ENCODE measurements around the gene SCARF2.
"Not testable (repeated sequence)": the region's sequence is repeated elsewhere in the genome, so short reads cannot be mapped to it uniquely, and the experiment has no call there.

SCARF2 gene

DNA sequence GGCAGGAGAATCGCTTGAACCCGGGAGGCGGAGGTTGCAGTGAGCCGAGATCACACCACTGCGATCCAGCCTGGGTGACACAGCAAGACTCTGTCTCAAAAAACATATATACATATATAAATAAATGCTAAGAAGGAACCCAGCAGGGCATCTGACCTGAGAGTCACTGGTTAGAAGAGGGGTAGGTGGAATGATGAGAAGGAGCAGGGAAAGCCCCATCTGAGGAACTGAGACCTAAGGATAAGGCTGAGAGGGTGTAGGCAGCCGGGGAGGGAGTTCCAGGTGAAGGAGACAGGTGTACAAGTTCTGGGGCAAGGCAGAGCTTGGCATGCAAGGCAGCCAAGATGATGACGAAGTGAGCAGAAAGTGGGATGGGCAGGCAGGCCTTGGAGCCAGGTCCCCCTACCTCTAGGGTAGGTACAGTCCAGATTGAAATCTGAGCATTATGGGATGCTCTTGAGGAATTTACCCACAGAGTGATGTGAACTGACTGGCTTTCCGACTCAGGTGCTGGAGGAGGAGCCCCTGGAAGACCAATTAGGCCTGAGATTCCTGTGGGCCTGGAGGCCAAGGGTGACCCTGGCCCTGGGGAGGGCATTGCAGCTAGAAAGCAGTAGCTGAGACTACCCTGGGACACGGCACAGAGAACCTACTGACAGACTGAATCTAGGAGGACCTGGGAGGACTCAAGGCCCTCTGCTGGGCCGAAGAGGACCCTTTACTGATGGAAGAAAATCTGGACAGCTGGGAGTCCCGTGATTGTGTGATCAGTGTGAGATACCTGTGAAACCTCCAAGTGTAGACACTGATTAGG, 35.2 kb upstream of the SCARF2 start:
- no CpG with 5 or more reads among the region's 11 CpGs for WGBS (ENCODE audit: insufficient coverage, insufficient read length)
- Histone ChIP-seq H3K4me1 (ENCODE audit: control insufficient read depth, insufficient read depth, low read length) (no peaks in the 10 kb centered on the region), H3K36me3 (ENCODE audit: control insufficient read depth, insufficient read depth, low read length) (no peaks in the 10 kb centered on the region), H3K27ac (ENCODE audit: low read length) (no peak overlapping the region), H3K27me3 (ENCODE audit: control insufficient read depth, insufficient read depth, low read length) (no peaks in the 10 kb centered on the region), H3K4me3 (ENCODE audit: low read length) (no peak overlapping the region), H3K9me3 (ENCODE audit: control insufficient read depth, insufficient read depth, low read length) (no peaks in the 10 kb centered on the region)
- no peak for DNase-seq (ENCODE audit: low read depth, low spot score)

DNA sequence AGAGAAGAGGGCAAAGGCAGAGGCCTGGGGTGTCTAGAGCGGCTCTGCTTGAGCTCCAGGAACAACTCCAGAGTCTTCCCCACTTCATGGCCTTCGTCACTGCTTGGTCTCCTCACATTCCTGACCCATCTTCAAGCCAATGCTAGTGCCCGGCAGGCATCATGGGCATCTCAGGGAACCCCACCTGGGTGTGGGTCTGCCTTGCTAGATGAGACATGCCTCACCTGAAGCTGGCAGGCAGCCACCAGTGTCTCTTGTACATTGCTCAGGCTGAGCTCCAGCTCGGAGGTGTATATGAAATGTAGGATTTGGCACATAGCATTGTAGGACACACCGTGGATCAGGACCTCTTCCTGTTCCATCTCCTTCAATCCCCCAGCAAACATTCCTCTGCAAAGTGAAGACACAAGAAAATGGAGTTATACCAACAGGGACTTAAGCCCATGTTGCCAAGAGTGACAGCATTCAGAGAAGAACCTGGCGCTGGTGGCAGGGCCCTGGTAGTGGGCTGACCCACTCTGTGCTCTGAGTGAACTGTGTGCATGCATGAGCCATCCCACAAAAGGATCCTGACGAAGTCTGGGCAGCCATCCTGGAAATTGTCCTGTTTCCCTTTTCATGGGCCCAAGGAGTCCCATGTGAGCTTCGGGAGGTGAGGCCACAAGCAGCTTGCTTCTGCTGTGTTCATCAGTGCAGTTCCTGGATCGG, 33.7 kb upstream of the SCARF2 start:
- DNase-seq (ENCODE audit: low read depth, low spot score) = no peak
- Histone ChIP-seq H3K4me1 (ENCODE audit: control insufficient read depth, insufficient read depth, low read length) (no peaks in the 10 kb centered on the region), H3K9me3 (ENCODE audit: control insufficient read depth, insufficient read depth, low read length) (no peaks in the 10 kb centered on the region), H3K36me3 (ENCODE audit: control insufficient read depth, insufficient read depth, low read length) (no peaks in the 10 kb centered on the region), H3K4me3 (ENCODE audit: low read length) (no peak overlapping the region), H3K27me3 (ENCODE audit: control insufficient read depth, insufficient read depth, low read length) (no peaks in the 10 kb centered on the region), H3K27ac (ENCODE audit: low read length) (no peak overlapping the region)
- no CpG with 5 or more reads among the region's 9 CpGs for WGBS (ENCODE audit: insufficient coverage, insufficient read length)

DNA sequence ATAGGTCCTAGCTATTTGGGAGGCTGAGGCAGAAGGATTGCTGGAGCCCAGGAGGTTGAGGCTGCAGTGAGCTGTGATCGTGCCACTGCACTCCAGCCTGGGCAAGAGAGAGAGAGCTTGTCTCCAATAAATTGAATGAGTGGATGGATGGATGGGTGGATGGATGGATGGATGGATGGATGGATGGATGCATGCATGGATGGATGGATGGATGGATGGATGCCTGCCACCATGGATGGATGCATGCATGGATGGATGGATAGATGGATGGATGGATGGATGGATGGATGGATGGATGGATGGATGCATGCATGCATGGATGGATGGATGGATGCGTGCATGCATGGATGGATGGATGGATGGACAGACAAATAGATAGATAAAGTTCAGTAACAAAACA, 32.9 kb upstream of the SCARF2 start:
- not testable (repeated sequence) for H3K27ac ChIP-seq (ENCODE audit: low read length); H3K4me3 ChIP-seq (ENCODE audit: low read length); H3K4me1 ChIP-seq (ENCODE audit: control insufficient read depth, insufficient read depth, low read length); H3K9me3 ChIP-seq (ENCODE audit: control insufficient read depth, insufficient read depth, low read length); H3K27me3 ChIP-seq (ENCODE audit: control insufficient read depth, insufficient read depth, low read length); H3K36me3 ChIP-seq (ENCODE audit: control insufficient read depth, insufficient read depth, low read length); DNase-seq (ENCODE audit: low read depth, low spot score)
- WGBS (ENCODE audit: insufficient coverage, insufficient read length) = no CpG with 5 or more reads among the region's 2 CpGs

DNA sequence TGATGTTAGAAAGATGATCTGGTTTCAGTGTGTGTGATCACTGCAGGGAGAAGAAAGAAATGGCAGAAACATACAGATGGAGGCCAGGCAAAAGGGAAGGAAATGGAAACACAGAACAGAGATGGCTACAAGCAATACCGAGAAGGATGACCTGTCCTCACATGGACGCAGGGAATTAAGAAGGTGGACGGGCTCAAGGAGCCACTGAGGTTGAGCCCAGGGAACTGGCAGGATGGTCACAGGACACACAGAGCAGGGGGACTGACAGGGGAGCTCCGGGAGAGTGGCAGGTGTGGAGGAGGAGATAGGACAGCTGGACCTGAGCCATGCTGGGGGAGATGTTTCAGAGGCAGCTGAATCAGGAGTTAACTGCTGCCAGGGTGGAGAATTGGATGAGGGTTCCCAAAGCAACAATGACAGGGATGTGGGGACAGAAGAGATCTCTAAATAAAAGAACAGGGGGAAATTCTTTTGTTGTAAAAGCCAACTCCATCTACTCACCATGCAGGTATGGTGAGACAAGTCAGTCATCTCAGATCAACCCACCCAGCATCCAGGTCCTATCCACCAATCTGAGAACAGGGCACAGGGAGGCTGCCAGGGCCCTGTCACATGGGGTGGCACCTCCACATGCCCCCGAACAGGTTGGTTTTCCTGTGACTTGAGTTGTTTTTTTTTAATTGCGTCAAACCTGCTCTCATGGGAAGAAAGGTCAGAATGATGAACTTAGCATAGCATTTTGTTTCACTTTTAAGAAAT, 31.7 kb upstream of the SCARF2 start:
- no peak overlapping the region for H3K27ac ChIP-seq (ENCODE audit: low read length)
- no peaks in the 10 kb centered on the region for H3K9me3 ChIP-seq (ENCODE audit: control insufficient read depth, insufficient read depth, low read length)
- H3K4me3 ChIP-seq (ENCODE audit: low read length) = no peak overlapping the region
- no peaks in the 10 kb centered on the region for H3K27me3 ChIP-seq (ENCODE audit: control insufficient read depth, insufficient read depth, low read length)
- WGBS (ENCODE audit: insufficient coverage, insufficient read length) = no CpG with 5 or more reads among the region's 6 CpGs
- H3K36me3 ChIP-seq (ENCODE audit: control insufficient read depth, insufficient read depth, low read length) = no peaks in the 10 kb centered on the region
- DNase-seq (ENCODE audit: low read depth, low spot score) = no peak
- no peaks in the 10 kb centered on the region for H3K4me1 ChIP-seq (ENCODE audit: control insufficient read depth, insufficient read depth, low read length)

DNA sequence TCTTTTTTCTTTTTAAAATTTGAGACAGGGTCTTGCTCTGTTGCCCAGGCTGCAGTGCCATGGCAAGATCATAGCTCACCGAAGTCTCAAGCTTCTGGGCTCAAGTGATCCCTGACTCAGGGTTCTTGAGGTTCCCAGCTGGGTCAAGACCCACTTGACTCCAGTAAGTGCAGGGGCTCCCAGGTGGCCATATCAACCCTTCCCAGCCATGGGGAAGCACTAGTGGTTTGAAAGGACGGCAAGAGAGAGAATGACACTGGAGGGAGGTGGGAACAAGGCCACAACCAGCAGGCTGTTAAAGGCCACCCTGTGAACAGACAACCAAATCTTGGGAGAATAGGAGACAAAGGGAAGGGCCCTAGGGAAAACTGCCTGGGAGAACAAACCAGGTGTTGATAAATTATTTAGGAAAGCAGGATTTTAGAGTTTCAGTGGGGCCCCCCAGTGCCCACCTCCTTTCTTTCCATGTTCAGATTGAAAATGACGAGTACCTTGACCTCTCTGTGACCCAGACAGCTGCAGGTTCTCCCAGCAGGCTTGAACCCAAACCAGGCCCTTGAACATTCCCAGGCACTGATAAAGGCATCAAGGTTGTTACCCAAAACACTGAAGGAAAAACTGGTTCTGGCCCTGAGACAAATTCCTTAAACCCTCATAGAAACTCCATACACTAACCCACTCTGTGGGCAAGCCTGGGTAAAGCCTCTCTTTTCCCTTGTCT, 29.2 kb upstream of the SCARF2 start:
- WGBS (ENCODE audit: insufficient coverage, insufficient read length) = no CpG with 5 or more reads among the region's 3 CpGs
- Histone ChIP-seq H3K27me3 (ENCODE audit: control insufficient read depth, insufficient read depth, low read length) (no peaks in the 10 kb centered on the region), H3K36me3 (ENCODE audit: control insufficient read depth, insufficient read depth, low read length) (no peaks in the 10 kb centered on the region), H3K27ac (ENCODE audit: low read length) (no peak overlapping the region), H3K4me3 (ENCODE audit: low read length) (no peak overlapping the region), H3K9me3 (ENCODE audit: control insufficient read depth, insufficient read depth, low read length) (no peaks in the 10 kb centered on the region), H3K4me1 (ENCODE audit: control insufficient read depth, insufficient read depth, low read length) (peaks cover 1% of the 10 kb centered on the region; the same call in 1 of the 2 replicates)
- no peak for DNase-seq (ENCODE audit: low read depth, low spot score)

DNA sequence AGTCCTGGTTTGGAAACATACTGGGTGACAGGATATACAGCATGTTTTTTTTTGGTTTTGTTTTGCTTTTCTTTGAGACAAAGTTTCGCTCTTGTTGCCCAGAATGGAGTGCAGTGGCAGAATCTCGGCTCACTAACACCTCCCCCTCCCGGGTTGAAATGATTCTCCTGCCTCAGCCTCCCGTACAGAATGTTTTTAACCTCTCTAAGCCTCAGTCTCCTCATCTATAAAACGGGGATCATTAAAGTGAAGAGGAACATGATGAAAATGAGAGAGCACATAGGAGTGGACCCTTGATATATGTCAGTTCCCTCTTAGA, 28.1 kb upstream of the SCARF2 start:
- Histone ChIP-seq H3K36me3 (ENCODE audit: control insufficient read depth, insufficient read depth, low read length) (no peaks in the 10 kb centered on the region), H3K9me3 (ENCODE audit: control insufficient read depth, insufficient read depth, low read length) (no peaks in the 10 kb centered on the region), H3K4me3 (ENCODE audit: low read length) (no peak overlapping the region), H3K27me3 (ENCODE audit: control insufficient read depth, insufficient read depth, low read length) (no peaks in the 10 kb centered on the region), H3K27ac (ENCODE audit: low read length) (no peak overlapping the region), H3K4me1 (ENCODE audit: control insufficient read depth, insufficient read depth, low read length) (peaks cover 1% of the 10 kb centered on the region; the same call in 1 of the 2 replicates)
- no CpG with 5 or more reads among the region's 5 CpGs for WGBS (ENCODE audit: insufficient coverage, insufficient read length)
- DNase-seq (ENCODE audit: low read depth, low spot score) = no peak

DNA sequence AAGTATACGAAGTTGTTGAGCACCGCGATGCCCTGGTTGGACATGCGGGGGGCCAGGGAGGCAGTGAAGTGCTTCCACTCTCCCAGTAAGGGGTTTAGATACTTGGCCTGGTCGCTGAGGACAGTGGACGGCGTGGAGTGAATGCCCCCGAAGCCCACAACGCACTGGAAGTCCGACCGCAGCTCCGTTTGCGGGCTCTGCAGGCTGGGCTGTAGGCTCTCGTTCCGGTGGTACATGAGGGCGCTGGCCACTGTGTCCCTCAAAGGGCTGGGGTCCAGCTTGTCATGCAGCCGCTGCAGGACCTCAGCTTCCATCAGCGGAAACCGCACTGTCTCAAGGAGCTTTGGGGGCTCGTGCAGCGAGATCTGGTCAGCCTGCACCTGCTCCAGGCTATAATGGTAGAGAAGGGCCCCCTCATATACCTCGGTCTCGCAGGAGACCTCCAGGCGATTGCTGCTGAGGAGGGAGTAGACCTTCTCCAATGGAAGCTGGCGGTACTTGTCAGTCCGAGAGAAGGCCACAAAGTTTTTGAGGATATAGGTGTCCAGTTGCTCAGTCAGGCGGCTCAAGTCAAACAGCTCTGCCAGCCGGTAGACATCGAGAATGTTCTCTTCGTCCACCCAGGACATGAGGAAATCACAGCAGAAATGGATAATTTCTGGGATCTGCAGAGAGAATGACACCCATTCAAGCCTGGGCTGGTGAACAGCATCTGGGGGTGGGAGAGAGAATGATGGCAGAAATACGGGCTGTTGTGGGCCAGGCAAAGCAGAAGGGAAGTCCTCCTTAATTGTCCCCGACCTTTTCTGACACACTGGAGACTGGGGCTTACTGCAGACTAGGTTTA, 27.5 kb upstream of the SCARF2 start:
- DNase-seq (ENCODE audit: low read depth, low spot score) = no peak
- H3K36me3 ChIP-seq (ENCODE audit: control insufficient read depth, insufficient read depth, low read length) = no peaks in the 10 kb centered on the region
- no peak overlapping the region for H3K27ac ChIP-seq (ENCODE audit: low read length)
- H3K9me3 ChIP-seq (ENCODE audit: control insufficient read depth, insufficient read depth, low read length) = no peaks in the 10 kb centered on the region
- H3K4me3 ChIP-seq (ENCODE audit: low read length) = no peak overlapping the region
- H3K4me1 ChIP-seq (ENCODE audit: control insufficient read depth, insufficient read depth, low read length) = peaks cover 1% of the 10 kb centered on the region; the same call in 1 of the 2 replicates
- no peaks in the 10 kb centered on the region for H3K27me3 ChIP-seq (ENCODE audit: control insufficient read depth, insufficient read depth, low read length)
- no CpG with 5 or more reads among the region's 32 CpGs for WGBS (ENCODE audit: insufficient coverage, insufficient read length)

DNA sequence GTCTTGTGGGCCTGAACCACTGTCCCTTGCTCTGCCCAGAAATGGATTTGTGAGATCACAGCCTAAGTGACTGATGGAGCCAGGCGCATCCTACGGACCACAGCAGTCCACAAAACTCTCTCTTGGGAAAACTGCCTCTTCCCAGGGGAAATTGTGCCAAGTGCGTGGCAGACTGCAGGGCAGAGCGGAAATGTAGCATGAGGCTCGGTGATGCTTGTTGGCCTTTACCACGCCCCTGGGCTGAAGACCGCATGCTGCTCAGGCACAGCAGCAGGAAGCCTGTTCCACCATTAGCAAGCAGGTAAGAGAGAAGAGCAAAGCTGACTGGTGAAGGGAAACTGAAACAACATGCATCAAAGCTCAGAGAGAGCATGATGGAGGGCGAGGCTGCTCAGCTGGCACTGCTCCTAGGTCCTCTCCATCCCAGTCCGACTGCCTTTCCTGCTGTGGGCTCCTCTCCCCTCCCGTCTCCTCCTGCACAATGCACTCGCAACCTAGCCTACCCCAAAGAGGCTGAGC, 26.5 kb upstream of the SCARF2 start:
- Histone ChIP-seq H3K27ac (ENCODE audit: low read length) (no peak overlapping the region), H3K9me3 (ENCODE audit: control insufficient read depth, insufficient read depth, low read length) (no peaks in the 10 kb centered on the region), H3K4me1 (ENCODE audit: control insufficient read depth, insufficient read depth, low read length) (peaks cover 1% of the 10 kb centered on the region; the same call in 1 of the 2 replicates), H3K36me3 (ENCODE audit: control insufficient read depth, insufficient read depth, low read length) (no peaks in the 10 kb centered on the region), H3K4me3 (ENCODE audit: low read length) (no peak overlapping the region), H3K27me3 (ENCODE audit: control insufficient read depth, insufficient read depth, low read length) (no peaks in the 10 kb centered on the region)
- no peak for DNase-seq (ENCODE audit: low read depth, low spot score)
- no CpG with 5 or more reads among the region's 11 CpGs for WGBS (ENCODE audit: insufficient coverage, insufficient read length)

DNA sequence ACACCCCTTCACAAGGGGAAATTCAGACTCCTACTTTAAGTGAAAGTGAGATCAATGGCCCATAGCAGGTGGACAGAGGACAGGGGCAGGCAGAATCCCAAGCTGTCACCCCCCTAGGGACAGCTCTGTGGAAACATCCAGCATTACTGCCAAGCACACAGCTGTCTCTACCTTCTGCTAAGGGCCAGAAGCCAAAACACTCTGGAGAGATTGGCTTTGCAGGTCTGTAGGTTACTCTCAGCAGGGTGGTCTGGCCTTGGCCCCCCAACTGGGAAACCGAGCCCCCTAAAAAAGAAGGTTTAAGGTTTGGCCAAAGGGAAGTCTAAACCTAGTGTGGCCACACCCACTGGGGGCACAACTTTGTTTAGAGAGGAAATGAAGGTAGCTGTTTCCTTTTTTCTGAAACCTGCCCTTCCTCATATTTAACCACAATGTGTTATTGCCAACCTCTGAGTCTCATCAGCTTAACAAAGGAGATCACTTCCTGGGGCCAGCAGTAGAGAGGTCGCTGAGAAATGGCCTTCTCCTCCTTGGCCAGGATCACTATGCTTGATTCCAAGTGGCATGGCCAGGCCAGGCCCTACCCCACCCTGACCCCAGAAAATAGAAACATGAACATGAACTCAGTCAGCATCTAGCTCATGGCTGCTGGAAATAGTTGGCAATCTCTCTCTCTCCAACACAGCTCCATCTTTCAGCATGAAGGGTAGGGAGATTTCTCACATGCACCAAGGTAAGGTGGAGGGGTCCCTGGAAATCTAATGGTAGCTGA, 25.9 kb upstream of the SCARF2 start:
- no peak for DNase-seq (ENCODE audit: low read depth, low spot score)
- Histone ChIP-seq H3K4me3 (ENCODE audit: low read length) (no peak overlapping the region), H3K36me3 (ENCODE audit: control insufficient read depth, insufficient read depth, low read length) (no peaks in the 10 kb centered on the region), H3K27ac (ENCODE audit: low read length) (no peak overlapping the region), H3K4me1 (ENCODE audit: control insufficient read depth, insufficient read depth, low read length) (peaks cover 1% of the 10 kb centered on the region; the same call in 1 of the 2 replicates), H3K9me3 (ENCODE audit: control insufficient read depth, insufficient read depth, low read length) (no peaks in the 10 kb centered on the region), H3K27me3 (ENCODE audit: control insufficient read depth, insufficient read depth, low read length) (no peaks in the 10 kb centered on the region)
- WGBS (ENCODE audit: insufficient coverage, insufficient read length) = no CpG with 5 or more reads among the region's 2 CpGs

All from iPS DF 6.9 (cell line).